A549 (cell line): ENCODE measurements around the gene TCF4.

Experiments used
- ESRRA ChIP-seq: fragments of 150-350 bp; IDR thresholded peaks from 2 replicates; pipeline ENCODE4 v1.6.1; 2014; ENCODE audit warnings: mild to moderate bottlenecking, low read length, borderline replicate concordance
- TF ChIP-seq, protein P1 (sequence below): fragments of >200 bp; sonication (Bioruptor Twin); formaldehyde crosslinking; IDR thresholded peaks from 3 replicates; pipeline ENCODE4 v1.5.1; 2016

DNA sequence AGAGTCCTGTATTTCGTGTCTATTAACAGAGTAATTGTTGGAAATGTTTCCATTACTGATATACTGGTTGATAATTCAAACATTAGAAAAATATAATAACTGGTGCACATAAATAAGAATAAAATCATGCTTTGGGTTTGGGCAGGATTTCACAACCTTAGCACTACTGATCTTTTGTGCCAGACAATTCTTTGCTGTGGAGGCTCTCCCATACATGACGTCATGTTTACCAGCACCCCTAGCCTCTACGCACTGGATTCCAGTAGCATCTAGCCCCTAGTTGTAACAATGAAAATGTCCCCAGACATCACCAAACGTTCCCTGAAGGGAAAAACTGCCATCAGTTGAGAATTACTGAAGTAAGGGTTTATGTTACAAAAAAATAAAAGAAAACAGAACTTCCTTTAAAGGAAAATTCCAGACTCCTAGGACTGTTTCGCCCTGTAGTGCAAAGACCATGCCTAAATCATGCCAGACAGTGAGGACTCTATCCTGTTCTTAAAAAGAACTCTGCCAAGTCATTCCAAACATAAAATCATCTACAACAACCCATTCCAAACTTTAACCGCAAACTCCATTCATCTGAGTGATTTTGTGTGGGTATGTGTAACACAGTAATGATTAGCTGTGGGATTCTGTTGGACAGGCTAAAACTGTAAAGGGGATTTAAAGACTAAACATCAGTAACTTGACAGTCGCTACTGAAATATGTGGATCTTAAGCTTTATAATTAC, 315.3 kb downstream of the TCF4 start:
- TF ChIP-seq, protein P1, sequence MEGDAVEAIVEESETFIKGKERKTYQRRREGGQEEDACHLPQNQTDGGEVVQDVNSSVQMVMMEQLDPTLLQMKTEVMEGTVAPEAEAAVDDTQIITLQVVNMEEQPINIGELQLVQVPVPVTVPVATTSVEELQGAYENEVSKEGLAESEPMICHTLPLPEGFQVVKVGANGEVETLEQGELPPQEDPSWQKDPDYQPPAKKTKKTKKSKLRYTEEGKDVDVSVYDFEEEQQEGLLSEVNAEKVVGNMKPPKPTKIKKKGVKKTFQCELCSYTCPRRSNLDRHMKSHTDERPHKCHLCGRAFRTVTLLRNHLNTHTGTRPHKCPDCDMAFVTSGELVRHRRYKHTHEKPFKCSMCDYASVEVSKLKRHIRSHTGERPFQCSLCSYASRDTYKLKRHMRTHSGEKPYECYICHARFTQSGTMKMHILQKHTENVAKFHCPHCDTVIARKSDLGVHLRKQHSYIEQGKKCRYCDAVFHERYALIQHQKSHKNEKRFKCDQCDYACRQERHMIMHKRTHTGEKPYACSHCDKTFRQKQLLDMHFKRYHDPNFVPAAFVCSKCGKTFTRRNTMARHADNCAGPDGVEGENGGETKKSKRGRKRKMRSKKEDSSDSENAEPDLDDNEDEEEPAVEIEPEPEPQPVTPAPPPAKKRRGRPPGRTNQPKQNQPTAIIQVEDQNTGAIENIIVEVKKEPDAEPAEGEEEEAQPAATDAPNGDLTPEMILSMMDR = no peak
- TF ChIP-seq ESRRA = no peak
